ENCODE measurements around the gene ADRA2A. TPM values are rescaled to one million over a fixed set of nuclear protein-coding genes. Genes with fewer than 3 reads are reported as not detected.

ADRA2A gene
- total and polyA plus RNA-seq, 12 donors, result 0.32 to 9.6 (median 2.9) TPM

GRCh38 chr10:111077479-111077784, 603 bp downstream of the ADRA2A start:
- DNase-seq, result no peak
- 0 to 2% (median 1%) methylated on average over 7 to 15 of the region's 15 CpGs for WGBS, 4 donors
- no peaks in the 10 kb centered on the region for H3K9me3 ChIP-seq (replicated peaks in 1 of 3)
- TF ChIP-seq CTCF (IDR thresholded peaks at IDR 0.05) (no peak), POLR2A (IDR thresholded peaks at IDR 0.05) (no peak)
- H3K36me3 ChIP-seq (replicated peaks in 1 of 2), result no peaks in the 10 kb centered on the region
- H3K4me3 ChIP-seq, result peak overlapping the region in 2 of 4 donors; percentile 21 to 51
- peaks cover 5 to 23% of the 10 kb centered on the region in 2 donors for H3K4me1 ChIP-seq (replicated peaks in 1 of 2)
- intact Hi-C loops (cut with DNase I), result loop anchor here (10.0 kb wide), 2 partner anchors 287 to 517 kb away; no protein-coding TSS in a partner anchor
- H3K27me3 ChIP-seq, result peaks cover 43% of the 10 kb centered on the region
- H3K27ac ChIP-seq, result no peak overlapping the region

GRCh38 chr10:111077785-111078504, 1.1 kb downstream of the ADRA2A start:
- intact Hi-C loops (cut with DNase I), result loop anchor here (10.0 kb wide), 2 partner anchors 287 to 517 kb away; no protein-coding TSS in a partner anchor
- H3K4me1 ChIP-seq (replicated peaks in 1 of 2), result peaks cover 5 to 23% of the 10 kb centered on the region in 2 donors
- no peak for TF ChIP-seq POLR2A (IDR thresholded peaks at IDR 0.05)
- TF ChIP-seq CTCF (IDR thresholded peaks at IDR 0.05), result no peak
- peak overlapping the region in 2 of 4 donors; percentile 21 to 51 for H3K4me3 ChIP-seq
- no peaks in the 10 kb centered on the region for H3K36me3 ChIP-seq (replicated peaks in 1 of 2)
- WGBS, 4 donors, result 0 to 15% (median 6%) methylated on average over 14 to 78 of the region's 78 CpGs
- no peak for DNase-seq
- no peaks in the 10 kb centered on the region for H3K9me3 ChIP-seq (replicated peaks in 1 of 3)
- no peak overlapping the region for H3K27ac ChIP-seq
- peaks cover 43% of the 10 kb centered on the region for H3K27me3 ChIP-seq

GRCh38 chr10:111078505-111079185, 1.8 kb downstream of the ADRA2A start:
- Histone ChIP-seq H3K27ac (no peak overlapping the region), H3K4me3 (no peak overlapping the region), H3K4me1 (replicated peaks in 1 of 2) (peaks cover 5 to 23% of the 10 kb centered on the region in 2 donors), H3K9me3 (replicated peaks in 1 of 3) (no peaks in the 10 kb centered on the region), H3K36me3 (replicated peaks in 1 of 2) (no peaks in the 10 kb centered on the region), H3K27me3 (peaks cover 36% of the 10 kb centered on the region)
- DNase-seq, result no peak
- WGBS, 4 donors, result 20 to 34% (median 26%) methylated on average over 7 to 104 of the region's 104 CpGs
- TF ChIP-seq POLR2A (IDR thresholded peaks at IDR 0.05), result no peak
- TF ChIP-seq CTCF (IDR thresholded peaks at IDR 0.05), result no peak
- intact Hi-C loops (cut with DNase I), result loop anchor here (10.0 kb wide), 2 partner anchors 286 to 516 kb away; no protein-coding TSS in a partner anchor

GRCh38 chr10:111079241-111079760, 2.5 kb downstream of the ADRA2A start:
- TF ChIP-seq CTCF (IDR thresholded peaks at IDR 0.05), result no peak
- no peak for TF ChIP-seq POLR2A (IDR thresholded peaks at IDR 0.05)
- H3K4me3 ChIP-seq, result no peak overlapping the region
- H3K27ac ChIP-seq, result no peak overlapping the region
- intact Hi-C loops (cut with DNase I), result loop anchor here (10.0 kb wide), 2 partner anchors 286 to 516 kb away; no protein-coding TSS in a partner anchor
- no peaks in the 10 kb centered on the region for H3K9me3 ChIP-seq (replicated peaks in 1 of 3)
- H3K27me3 ChIP-seq, result peaks cover 31% of the 10 kb centered on the region
- WGBS, 4 donors, result 68 to 79% (median 76%) methylated on average over 19 to 28 of the region's 28 CpGs
- no peaks in the 10 kb centered on the region for H3K36me3 ChIP-seq (replicated peaks in 1 of 2)
- peaks cover 5 to 23% of the 10 kb centered on the region in 2 donors for H3K4me1 ChIP-seq (replicated peaks in 1 of 2)
- DNase-seq, result no peak
